ENCODE measurements around the gene MTM1. TPM values are rescaled to one million over a fixed set of nuclear protein-coding genes. Genes with fewer than 3 reads are reported as not detected.
A peak's percentile ranks its signal among the peaks of the same experiment; 100 is the strongest.

MTM1 gene
- total RNA-seq: 10 to 100 TPM; 14.7 to 17.3 (median 14.7) TPM

GRCh38 chrX:150568320-150569154 is at the start of gene MTM1:
MTM1 (plus strand) TSS chrX:150568621; CDS start chrX:150592615, 23,994 bp downstream.
- H3K36me3 ChIP-seq: no peaks in the 10 kb centered on the region
- DNase-seq (ENCODE audit: low spot score in 2 of 2): peak; percentile 91 to 93
- intact Hi-C loops (cut with DNase I; ENCODE audit: low total_unique reads): no loop called here
- H3K4me1 ChIP-seq: no peaks in the 10 kb centered on the region
- peak within 1 kb of the TSS; percentile 82 to 94 for H3K27ac ChIP-seq
- no peak for TF ChIP-seq POLR2A (IDR thresholded peaks at IDR 0.05)
- peak in 1 of 3 donors; percentile 32 for TF ChIP-seq POLR2AphosphoS5 (IDR thresholded peaks at IDR 0.05)
- peak within 1 kb of the TSS; percentile 64 to 89 (median 68) for H3K4me3 ChIP-seq
- H3K27me3 ChIP-seq: peaks cover 0 to 7% of the 10 kb centered on the region in 2 donors
- no peaks in the 10 kb centered on the region for H3K9me3 ChIP-seq

- H3K27ac ChIP-seq: no peak overlapping the region
- H3K9me3 ChIP-seq: no peaks in the 10 kb centered on the region
- no peak overlapping the region for H3K4me3 ChIP-seq
- no peak for DNase-seq (ENCODE audit: low spot score in 2 of 2)
- H3K36me3 ChIP-seq: no peaks in the 10 kb centered on the region
- TF ChIP-seq CTCF (IDR thresholded peaks at IDR 0.05): no peak
- TF ChIP-seq POLR2AphosphoS5 (IDR thresholded peaks at IDR 0.05): no peak
- no peak for TF ChIP-seq POLR2A (IDR thresholded peaks at IDR 0.05)
- H3K27me3 ChIP-seq: peaks cover 0 to 14% of the 10 kb centered on the region in 2 donors
- intact Hi-C loops (cut with DNase I; ENCODE audit: low total_unique reads): no loop called here
- no peaks in the 10 kb centered on the region for H3K4me1 ChIP-seq
Observed at GRCh38 chrX:150522494-150522893, 45.9 kb upstream of the MTM1 start.

- no peak overlapping the region for H3K4me3 ChIP-seq
- H3K36me3 ChIP-seq: no peaks in the 10 kb centered on the region
- intact Hi-C loops (cut with DNase I; ENCODE audit: low total_unique reads): no loop called here
- peaks cover 0 to 14% of the 10 kb centered on the region in 2 donors for H3K27me3 ChIP-seq
- DNase-seq (ENCODE audit: low spot score in 2 of 2): peak in 1 of 2 donors; percentile 33
- no peaks in the 10 kb centered on the region for H3K9me3 ChIP-seq
- no peaks in the 10 kb centered on the region for H3K4me1 ChIP-seq
- H3K27ac ChIP-seq: no peak overlapping the region
- no peak for TF ChIP-seq POLR2A (IDR thresholded peaks at IDR 0.05)
- TF ChIP-seq POLR2AphosphoS5 (IDR thresholded peaks at IDR 0.05): no peak
- TF ChIP-seq CTCF (IDR thresholded peaks at IDR 0.05): no peak
Observed at GRCh38 chrX:150525061-150525919, 43.1 kb upstream of the MTM1 start.

- Histone ChIP-seq H3K27ac (no peak overlapping the region), H3K27me3 (peaks cover 0 to 14% of the 10 kb centered on the region in 2 donors), H3K36me3 (no peaks in the 10 kb centered on the region), H3K4me1 (no peaks in the 10 kb centered on the region), H3K9me3 (no peaks in the 10 kb centered on the region), H3K4me3 (no peak overlapping the region)
- TF ChIP-seq POLR2A (IDR thresholded peaks at IDR 0.05) (no peak), CTCF (IDR thresholded peaks at IDR 0.05) (no peak), POLR2AphosphoS5 (IDR thresholded peaks at IDR 0.05) (no peak)
- DNase-seq (ENCODE audit: low spot score in 2 of 2): no peak
- intact Hi-C loops (cut with DNase I; ENCODE audit: low total_unique reads): no loop called here
Observed at GRCh38 chrX:150526692-150527091, 41.7 kb upstream of the MTM1 start.

DNA sequence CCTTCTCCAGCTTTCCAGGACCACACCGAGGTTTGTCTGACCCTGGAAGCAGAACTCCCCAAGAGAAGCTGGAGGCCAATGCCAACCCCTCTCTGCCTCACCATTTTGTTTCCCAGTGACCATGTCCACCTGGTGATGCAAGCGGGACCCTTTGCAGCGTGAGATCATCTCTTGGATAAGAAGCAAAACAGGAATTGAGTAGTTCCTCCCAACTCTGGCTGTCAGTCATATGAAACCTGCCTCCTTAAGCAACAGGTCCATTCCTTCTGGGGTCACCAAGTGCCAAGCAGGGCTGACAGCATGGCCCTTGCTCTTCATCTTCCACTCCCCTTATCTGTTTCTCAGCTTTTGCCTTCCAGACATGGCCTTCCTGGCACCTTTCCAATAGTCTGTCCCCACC is 41.3 kb upstream of the MTM1 start:
- H3K4me1 ChIP-seq: no peaks in the 10 kb centered on the region
- no peak overlapping the region for H3K27ac ChIP-seq
- H3K9me3 ChIP-seq: no peaks in the 10 kb centered on the region
- peaks cover 0 to 14% of the 10 kb centered on the region in 2 donors for H3K27me3 ChIP-seq
- no peak for TF ChIP-seq POLR2AphosphoS5 (IDR thresholded peaks at IDR 0.05)
- DNase-seq (ENCODE audit: low spot score in 2 of 2): no peak
- H3K4me3 ChIP-seq: no peak overlapping the region
- intact Hi-C loops (cut with DNase I; ENCODE audit: low total_unique reads): no loop called here
- no peaks in the 10 kb centered on the region for H3K36me3 ChIP-seq
